ENCODE data around the gene VEGFA.

Gene VEGFA

DNA sequence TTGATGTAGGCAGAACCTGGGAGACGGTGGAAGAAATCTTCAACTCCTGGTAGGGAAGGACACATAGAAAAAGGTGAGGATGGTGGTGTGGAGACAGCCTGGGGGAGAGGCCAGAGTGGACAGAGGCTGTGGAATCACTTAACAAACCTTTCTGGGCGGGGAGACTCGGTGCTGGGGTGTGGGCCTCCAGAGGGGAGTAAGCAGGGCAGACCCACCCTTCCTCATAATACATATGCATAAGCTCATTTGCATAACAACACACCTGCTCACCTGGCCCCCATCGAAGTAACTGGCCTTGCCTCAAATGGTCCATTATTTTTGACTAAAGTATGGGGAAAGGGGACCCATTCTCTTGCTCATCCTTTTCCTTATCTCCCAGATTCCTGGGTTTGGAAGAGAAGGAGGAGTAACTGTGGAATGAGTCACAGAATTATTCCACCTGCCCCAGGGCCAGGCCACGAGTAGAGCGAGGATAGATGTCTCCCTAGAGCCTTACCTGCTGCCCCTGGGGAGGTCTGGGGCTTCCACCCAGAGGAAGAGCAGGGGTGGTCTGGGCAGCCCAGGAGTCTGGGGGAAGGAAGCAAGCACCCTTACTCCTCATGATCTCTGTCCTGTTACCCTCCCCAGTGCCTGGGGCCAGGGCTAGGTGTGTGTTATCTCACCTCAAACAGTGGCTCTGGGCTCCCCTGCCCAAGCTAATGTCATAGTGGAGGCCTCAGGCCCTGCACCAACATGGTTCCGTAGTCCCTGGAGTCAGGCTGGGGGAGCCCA lies 10.7 kb upstream of the VEGFA start:
- DNase-seq (ENCODE audit: low spot score): no peak

DNA sequence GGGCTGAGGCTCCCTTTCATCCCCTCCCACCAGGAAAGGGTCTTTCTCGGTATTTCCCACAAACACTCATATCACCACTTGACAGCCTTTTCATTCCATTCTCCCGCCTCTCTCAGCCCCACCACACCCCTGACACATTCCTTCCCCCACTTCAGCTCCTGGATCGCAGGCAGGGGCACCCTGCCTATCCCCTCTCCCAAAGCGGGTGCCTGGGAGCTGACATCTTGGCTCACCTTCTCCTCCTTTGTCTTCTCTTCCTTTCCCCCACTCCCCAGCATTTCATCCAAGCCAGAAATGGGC lies 10.2 kb upstream of the VEGFA start:
- no peak for DNase-seq (ENCODE audit: low spot score)

DNA sequence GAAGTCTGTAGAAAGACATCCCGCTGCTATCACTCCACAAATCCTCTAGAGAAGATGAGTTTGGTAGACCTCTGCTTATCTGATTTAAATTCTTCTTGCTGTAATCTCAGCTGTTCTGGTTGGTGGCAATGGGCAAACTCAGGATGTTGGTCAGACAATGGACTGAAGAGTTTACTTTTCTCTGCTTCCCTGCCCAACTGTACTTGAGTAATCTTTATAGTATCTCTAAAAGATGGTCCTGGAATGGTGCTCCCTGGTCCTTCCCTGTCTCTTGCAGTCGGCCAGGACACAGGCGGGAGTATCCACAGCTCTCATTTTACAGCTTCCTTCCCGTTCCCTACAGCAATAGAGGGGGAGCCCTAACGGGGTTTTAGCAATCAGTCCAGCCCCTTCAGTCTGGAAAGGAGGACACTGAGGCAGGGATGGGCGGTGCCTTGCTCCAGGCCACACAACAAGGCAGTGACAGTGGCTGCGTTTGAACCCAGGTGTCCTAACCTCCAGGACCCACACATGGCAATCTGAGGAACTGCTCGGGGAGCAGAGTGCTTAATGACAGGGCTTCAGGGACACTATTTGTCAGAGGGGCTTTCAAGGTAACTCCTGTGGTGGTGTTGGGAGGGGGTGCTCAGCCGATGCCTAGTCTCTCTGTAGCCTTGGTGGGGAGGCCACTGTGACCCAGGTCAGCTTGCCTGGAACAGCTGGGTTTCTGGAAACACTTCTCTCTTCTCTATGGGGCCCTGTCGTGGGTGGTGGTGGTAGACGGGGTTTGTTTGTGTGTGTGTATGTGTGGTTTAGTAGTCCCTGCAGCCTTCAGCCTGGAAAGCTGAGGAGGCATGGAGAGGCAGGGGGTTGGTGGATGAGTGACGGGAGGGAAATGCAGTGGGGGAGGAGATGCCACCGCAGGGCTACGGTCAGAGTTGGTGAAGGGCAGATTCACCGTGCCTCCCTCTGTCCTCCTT lies 9.5 kb upstream of the VEGFA start:
- DNase-seq (ENCODE audit: low spot score): no peak

DNA sequence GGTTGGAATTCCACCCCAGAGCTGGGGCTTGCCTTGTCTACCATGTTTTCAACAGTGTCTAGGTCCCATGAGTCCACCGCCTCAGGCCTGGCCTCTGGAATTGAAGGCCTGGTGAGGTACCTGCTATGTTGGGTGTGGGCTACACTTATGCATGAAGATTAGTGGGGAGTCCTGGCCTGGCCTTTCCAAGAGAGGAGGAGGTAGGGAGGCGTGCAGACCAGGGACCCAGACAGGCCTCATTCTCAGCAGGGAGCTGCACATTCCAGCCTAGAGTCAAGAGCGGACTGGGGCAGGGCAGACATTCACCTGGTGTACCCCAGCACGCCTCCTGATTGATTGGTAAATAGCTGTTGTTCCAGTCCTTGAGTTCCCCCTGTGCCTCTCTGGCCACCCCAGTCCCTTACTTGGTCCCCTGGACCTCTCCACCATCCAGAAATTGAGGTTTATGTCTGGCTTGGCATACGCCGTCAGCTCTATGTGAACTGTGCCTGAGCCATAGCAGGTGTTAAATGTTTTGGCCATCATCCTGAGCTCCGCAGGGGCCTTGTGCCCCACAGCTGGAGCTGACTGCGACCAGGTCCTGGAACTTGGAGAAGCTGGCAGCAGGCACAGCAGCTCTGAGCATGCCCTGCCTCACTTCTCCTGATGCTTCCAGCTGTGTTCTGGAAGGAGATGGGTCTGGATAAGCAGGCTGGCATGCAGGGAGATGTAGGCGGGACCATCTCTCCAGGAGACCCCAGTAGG lies 8.2 kb upstream of the VEGFA start:
- DNase-seq (ENCODE audit: low spot score): no peak

DNA sequence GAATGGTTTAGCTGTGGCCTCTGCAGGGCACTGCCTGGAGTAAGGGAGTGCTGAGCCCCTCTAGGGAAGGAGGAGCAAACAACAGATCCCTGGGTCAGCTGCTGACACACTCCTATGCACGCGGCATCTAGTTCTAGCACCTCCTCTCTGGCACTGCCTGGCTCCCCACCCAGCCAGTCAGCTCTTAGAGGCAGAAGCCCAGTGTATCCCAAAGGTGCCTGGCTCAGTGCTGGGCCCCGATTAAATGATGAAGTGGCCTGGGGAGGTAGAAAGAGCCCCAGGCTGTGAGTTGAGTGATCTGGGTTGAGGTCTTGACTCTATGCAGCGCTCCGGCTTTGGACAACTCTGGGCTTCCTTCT lies 7.6 kb upstream of the VEGFA start:
- no peak for DNase-seq (ENCODE audit: low spot score)

DNA sequence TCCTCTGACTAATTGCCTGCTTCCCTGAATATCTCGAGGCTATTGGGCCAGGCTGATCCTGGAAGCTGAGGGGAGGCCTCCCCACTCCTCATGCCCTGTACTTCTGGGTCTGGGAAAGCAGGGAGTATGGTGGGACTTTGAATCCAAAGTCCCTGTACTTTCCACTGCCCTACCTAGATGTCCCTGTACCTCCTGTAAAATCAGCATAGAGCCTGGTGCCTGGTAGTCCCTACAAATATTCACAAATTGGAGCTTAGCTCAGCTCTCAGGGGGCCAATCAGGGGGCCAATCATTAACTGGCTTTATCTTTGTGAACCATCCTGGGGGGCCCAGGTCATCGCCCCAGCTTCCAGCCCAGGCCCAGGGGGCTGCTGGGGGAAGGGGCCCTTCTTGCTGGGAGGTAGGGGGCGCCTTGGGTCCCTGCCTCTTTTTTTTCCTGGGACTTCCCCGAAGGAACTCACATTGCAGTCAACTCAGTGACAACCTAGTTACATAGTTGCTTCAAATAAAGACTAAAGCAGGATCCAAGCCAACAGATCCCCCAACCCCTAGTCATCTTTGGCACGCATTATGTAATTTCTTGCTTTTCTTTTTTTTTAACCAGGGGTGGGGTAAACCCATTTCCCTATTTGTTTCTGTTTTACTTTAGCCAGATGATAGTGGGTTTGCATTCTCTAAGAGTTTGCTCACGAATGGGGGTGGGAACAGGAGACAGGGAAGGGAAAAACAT lies 6.9 kb upstream of the VEGFA start:
- DNase-seq (ENCODE audit: low spot score): no peak

DNA sequence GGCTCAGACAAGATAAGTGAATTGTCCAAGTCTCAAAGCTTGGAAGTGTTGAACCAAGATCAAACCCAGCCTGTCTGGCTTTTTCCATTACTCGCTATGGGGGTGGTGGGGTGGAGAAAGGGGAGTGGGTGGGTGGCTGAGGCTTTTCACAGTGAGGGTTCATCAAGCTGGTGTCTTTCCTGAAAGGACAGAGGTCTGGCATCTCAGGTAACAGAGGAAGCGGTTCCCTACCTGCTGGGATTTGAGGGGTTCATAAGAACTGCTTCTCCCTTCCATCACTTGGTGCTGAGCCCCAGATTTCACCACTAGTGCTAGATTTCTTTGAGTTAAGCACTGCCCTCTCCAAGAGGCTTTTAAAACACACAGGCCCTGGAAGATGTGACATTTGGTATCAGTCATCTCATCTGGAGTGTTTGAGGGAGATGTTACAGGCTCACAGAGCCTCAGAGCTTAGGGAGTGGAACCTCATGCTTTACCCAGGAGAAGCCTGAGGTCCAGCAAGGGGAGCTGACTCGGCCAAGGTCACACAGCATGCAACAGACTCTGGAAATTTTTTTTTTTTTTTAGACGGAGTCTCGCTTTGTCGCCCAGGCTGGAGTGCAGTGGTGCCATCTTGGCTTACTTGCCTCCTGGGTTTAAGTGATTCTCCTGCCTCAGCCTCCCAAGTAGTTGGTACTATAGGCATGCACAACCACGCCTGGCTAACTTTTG lies 6.0 kb upstream of the VEGFA start:
- DNase-seq (ENCODE audit: low spot score): no peak

DNA sequence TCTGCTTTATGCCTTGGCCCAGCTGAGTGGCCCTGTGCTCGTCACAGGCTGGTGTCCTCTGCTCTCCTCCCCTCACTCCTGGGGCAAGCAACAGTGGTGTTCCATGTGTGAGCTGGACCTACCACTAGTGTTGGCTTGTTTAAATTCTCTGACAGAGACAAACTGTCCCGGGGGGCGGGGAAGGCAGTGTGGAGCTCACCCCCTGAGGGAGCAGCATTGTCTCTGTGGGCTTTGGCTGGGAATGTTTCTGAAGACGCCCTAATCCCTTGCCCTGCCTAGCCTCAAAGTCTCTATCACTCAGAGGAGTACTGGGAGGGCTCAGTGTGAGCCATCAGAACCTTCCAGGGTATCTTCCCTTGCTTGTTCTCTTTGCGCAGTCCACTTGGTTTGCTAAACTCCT lies 5.2 kb upstream of the VEGFA start:
- DNase-seq (ENCODE audit: low spot score): no peak

DNA sequence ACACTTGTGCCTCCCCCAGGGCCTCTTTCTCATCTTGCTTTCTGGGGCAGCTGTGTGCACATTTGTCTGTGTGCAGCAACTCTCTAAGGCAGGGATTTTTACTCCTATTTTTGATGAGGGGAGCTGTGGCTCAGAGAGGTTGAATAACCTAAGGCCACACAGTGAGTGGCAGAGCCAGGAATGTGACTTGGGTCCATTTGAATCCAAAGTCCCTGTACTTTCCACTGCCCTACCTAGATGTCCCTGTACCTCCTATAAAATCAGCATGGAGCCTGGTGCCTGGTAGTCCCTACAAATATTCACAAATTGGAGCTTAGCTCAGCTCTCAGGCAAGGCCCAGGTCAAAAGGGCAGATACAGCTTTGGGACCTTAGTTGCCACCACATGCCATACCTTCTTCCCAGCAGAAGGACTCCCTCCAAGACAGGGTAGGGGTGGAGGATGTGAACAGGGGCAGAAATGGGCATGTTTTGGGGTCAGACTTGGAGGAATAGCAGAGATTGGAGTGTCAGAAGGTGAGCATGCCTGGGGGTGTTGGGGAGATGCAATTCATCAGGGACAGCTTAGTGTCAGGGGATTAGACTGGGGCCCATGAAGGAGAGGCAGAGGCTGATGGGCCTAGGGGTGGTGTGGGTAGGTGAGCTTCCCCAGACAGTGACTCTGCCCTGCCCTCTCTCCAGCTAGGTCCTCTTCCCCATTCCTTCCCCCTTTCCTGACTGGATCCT lies 4.1 kb upstream of the VEGFA start:
- no peak for DNase-seq (ENCODE audit: low spot score)

DNA sequence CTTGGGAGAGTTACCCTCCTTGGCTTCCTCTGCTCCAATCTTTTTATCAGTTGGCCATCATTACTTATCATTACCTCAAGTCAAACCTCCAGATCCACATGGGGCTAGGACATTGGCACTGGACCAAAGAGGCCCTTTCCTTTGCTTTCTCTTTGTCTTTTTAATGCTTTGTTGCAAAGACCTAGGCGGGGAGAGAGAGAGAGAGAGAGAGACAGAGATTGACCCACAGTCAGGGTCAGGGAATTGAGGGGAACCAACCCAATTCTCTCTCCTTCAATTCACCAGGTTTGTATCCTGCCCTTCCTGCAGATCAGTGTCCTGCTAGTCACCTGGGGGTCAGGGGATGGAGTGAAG lies 3.5 kb upstream of the VEGFA start:
- DNase-seq (ENCODE audit: low spot score): no peak

DNA sequence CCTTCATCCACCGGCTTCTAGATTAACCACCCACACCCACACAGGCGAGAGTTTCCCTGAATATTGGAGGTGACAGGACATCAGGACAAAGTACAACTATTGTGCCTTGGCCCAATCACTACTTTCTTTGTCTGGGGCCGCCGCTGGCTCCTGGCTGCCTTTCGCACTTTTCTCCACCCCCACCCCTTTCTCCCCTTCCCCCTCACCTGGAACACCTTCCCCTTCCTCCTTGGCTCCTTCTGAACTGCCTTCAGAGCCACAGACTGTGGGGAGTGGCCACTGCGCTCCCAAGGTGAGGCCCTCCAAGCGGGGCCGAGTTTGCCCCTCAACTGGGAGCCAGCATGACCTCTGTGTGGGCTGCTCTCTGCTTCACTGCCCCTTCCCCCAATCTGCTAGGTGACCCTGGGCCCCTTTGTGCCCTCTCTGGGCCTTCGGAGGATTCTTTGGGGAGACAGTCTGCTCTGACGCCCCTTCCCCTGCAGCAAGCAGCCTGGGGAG lies 3.0 kb upstream of the VEGFA start:
- DNase-seq (ENCODE audit: low spot score): no peak

DNA sequence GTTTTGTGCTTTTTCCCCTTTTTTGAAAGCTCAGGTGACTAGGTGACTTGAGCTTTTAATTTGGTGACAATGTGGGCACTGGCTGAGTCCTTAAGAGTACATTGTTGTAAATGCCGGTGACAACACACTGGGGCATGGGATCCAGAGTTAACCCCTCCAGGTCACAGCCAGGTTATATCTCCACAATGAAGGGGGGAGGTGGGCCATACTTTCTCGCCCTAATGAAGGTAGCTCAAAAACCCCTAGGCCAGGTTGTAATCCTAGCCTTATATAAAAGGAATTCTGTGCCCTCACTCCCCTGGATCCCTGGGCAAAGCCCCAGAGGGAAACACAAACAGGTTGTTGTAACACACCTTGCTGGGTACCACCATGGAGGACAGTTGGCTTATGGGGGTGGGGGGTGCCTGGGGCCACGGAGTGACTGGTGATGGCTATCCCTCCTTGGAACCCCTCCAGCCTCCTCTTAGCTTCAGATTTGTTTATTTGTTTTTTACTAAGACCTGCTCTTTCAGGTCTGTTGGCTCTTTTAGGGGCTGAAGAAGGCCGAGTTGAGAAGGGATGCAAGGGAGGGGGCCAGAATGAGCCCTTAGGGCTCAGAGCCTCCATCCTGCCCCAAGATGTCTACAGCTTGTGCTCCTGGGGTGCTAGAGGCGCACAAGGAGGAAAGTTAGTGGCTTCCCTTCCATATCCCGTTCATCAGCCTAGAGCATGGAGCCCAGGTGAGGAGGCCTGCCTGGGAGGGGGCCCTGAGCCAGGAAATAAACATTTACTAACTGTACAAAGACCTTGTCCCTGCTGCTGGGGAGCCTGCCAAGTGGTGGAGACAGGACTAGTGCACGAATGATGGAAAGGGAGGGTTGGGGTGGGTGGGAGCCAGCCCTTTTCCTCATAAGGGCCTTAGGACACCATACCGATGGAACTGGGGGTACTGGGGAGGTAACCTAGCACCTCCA lies 2.2 kb upstream of the VEGFA start:
- no peak for DNase-seq (ENCODE audit: low spot score)

DNA sequence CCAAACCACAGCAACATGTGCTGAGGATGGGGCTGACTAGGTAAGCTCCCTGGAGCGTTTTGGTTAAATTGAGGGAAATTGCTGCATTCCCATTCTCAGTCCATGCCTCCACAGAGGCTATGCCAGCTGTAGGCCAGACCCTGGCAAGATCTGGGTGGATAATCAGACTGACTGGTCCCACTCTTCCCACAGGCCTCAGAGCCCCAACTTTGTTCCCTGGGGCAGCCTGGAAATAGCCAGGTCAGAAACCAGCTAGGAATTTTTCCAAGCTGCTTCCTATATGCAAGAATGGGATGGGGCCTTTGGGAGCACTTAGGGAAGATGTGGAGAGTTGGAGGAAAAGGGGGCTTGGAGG lies 1.5 kb upstream of the VEGFA start:
- DNase-seq (ENCODE audit: low spot score): no peak

DNA sequence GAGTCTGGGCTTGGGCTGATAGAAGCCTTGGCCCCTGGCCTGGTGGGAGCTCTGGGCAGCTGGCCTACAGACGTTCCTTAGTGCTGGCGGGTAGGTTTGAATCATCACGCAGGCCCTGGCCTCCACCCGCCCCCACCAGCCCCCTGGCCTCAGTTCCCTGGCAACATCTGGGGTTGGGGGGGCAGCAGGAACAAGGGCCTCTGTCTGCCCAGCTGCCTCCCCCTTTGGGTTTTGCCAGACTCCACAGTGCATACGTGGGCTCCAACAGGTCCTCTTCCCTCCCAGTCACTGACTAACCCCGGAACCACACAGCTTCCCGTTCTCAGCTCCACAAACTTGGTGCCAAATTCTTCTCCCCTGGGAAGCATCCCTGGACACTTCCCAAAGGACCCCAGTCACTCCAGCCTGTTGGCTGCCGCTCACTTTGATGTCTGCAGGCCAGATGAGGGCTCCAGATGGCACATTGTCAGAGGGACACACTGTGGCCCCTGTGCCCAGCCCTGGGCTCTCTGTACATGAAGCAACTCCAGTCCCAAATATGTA lies 957 bp upstream of the VEGFA start:
- DNase-seq (ENCODE audit: low spot score): no peak

DNA sequence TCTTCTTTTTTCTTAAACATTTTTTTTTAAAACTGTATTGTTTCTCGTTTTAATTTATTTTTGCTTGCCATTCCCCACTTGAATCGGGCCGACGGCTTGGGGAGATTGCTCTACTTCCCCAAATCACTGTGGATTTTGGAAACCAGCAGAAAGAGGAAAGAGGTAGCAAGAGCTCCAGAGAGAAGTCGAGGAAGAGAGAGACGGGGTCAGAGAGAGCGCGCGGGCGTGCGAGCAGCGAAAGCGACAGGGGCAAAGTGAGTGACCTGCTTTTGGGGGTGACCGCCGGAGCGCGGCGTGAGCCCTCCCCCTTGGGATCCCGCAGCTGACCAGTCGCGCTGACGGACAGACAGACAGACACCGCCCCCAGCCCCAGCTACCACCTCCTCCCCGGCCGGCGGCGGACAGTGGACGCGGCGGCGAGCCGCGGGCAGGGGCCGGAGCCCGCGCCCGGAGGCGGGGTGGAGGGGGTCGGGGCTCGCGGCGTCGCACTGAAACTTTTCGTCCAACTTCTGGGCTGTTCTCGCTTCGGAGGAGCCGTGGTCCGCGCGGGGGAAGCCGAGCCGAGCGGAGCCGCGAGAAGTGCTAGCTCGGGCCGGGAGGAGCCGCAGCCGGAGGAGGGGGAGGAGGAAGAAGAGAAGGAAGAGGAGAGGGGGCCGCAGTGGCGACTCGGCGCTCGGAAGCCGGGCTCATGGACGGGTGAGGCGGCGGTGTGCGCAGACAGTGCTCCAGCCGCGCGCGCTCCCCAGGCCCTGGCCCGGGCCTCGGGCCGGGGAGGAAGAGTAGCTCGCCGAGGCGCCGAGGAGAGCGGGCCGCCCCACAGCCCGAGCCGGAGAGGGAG lies 580 bp downstream of the VEGFA start:
- DNase-seq (ENCODE audit: low spot score): peak; percentile 53

DNA sequence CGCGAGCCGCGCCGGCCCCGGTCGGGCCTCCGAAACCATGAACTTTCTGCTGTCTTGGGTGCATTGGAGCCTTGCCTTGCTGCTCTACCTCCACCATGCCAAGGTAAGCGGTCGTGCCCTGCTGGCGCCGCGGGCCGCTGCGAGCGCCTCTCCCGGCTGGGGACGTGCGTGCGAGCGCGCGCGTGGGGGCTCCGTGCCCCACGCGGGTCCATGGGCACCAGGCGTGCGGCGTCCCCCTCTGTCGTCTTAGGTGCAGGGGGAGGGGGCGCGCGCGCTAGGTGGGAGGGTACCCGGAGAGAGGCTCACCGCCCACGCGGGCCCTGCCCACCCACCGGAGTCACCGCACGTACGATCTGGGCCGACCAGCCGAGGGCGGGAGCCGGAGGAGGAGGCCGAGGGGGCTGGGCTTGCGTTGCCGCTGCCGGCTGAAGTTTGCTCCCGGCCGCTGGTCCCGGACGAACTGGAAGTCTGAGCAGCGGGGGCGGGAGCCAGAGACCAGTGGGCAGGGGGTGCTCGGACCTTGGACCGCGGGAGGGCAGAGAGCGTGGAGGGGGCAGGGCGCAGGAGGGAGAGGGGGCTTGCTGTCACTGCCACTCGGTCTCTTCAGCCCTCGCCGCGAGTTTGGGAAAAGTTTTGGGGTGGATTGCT lies 1.3 kb downstream of the VEGFA start:
- DNase-seq (ENCODE audit: low spot score): peak; percentile 66

DNA sequence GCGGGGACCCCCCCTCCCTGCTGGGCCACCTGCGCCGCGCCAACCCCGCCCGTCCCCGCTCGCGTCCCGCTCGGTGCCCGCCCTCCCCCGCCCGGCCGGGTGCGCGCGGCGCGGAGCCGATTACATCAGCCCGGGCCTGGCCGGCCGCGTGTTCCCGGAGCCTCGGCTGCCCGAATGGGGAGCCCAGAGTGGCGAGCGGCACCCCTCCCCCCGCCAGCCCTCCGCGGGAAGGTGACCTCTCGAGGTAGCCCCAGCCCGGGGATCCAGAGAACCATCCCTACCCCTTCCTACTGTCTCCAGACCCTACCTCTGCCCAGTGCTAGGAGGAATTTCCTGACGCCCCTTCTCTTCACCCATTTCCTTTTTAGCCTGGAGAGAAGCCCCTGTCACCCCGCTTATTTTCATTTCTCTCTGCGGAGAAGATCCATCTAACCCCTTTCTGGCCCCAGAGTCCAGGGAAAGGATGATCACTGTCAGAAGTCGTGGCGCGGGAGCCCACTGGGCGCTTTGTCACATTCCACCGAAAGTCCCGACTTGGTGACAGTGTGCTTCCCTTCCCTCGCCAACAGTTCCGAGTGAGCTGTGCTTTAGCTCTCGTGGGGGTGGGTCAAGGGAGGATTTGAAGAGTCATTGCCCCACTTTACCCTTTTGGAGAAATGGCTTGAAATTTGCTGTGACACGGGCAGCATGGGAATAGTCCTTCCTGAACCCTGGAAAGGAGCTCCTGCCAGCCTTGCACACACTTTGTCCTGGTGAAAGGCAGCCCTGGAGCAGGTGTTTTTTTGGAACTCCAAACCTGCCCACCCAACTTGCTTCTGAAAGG lies 2.1 kb downstream of the VEGFA start:
- DNase-seq (ENCODE audit: low spot score): peak; percentile 81
